ENCODE results near the gene DGAT2L6. TPM values are rescaled to one million over a fixed set of nuclear protein-coding genes. Genes with fewer than 3 reads are reported as not detected.
"Not testable (repeated sequence)": the region's sequence is repeated elsewhere in the genome, so short reads cannot be mapped to it uniquely, and the experiment has no call there.

DGAT2L6 gene
- total and polyA plus RNA-seq, 7 experiments from 2014 or later, result not detected

GRCh38 chrX:70226048-70226447 is 48.8 kb downstream of the DGAT2L6 start:
- ChIA-PET POLR2A (no interaction called here), CTCF (interaction anchor here (0.7 kb wide), 1 partner anchor 34 kb away, joined by 4 read pairs; no protein-coding TSS in a partner anchor)
- DNase-seq (no peak), ATAC-seq (no peak)
- intact Hi-C loops (cut with micrococcal nuclease), result no loop called here
- Mint-ChIP-seq H3K4me1 (no peaks in the 10 kb centered on the region), H3K9me3 (peaks cover 0 to 2% (median 0%) of the 10 kb centered on the region in 11 donors), H3K4me3 (no peak overlapping the region), H3K36me3 (no peaks in the 10 kb centered on the region), H3K27me3 (no peaks in the 10 kb centered on the region), H3K27ac (no peak overlapping the region)
- H3K27ac ChIP-seq (ENCODE audit: low read depth, low read length), result no peak overlapping the region
- no peaks in the 10 kb centered on the region for H3K4me1 ChIP-seq (ENCODE audit: control insufficient read depth in 2 of 2, insufficient read depth in 2 of 2, low read length in 2 of 2)
- H3K36me3 ChIP-seq (ENCODE audit: control insufficient read depth in 2 of 3, insufficient read depth in 3 of 3, low read length in 3 of 3), result no peaks in the 10 kb centered on the region
- no peaks in the 10 kb centered on the region for H3K27me3 ChIP-seq (ENCODE audit: control insufficient read depth in 2 of 2, insufficient read depth in 2 of 2, low read length in 2 of 2)
- H3K4me3 ChIP-seq (ENCODE audit: low read length), result no peak overlapping the region
- H3K9me3 ChIP-seq (ENCODE audit: control insufficient read depth in 2 of 3, low read length in 3 of 3), result no peaks in the 10 kb centered on the region

- H3K27ac ChIP-seq (ENCODE audit: low read depth, low read length), result no peak overlapping the region
- DNase-seq, result no peak
- H3K4me1 Mint-ChIP-seq, result no peaks in the 10 kb centered on the region
- H3K9me3 Mint-ChIP-seq, result peaks cover 0 to 2% (median 0%) of the 10 kb centered on the region in 11 donors
- H3K4me3 Mint-ChIP-seq, result no peak overlapping the region
- no peaks in the 10 kb centered on the region for H3K9me3 ChIP-seq (ENCODE audit: control insufficient read depth in 2 of 3, low read length in 3 of 3)
- no peaks in the 10 kb centered on the region for H3K27me3 ChIP-seq (ENCODE audit: control insufficient read depth in 2 of 2, insufficient read depth in 2 of 2, low read length in 2 of 2)
- intact Hi-C loops (cut with micrococcal nuclease), result no loop called here
- H3K4me3 ChIP-seq (ENCODE audit: low read length), result no peak overlapping the region
- H3K36me3 Mint-ChIP-seq, result no peaks in the 10 kb centered on the region
- no peak overlapping the region for H3K27ac Mint-ChIP-seq
- CTCF ChIA-PET, result no interaction called here
- H3K36me3 ChIP-seq (ENCODE audit: control insufficient read depth in 2 of 3, insufficient read depth in 3 of 3, low read length in 3 of 3), result no peaks in the 10 kb centered on the region
- H3K27me3 Mint-ChIP-seq, result no peaks in the 10 kb centered on the region
- H3K4me1 ChIP-seq (ENCODE audit: control insufficient read depth in 2 of 2, insufficient read depth in 2 of 2, low read length in 2 of 2), result no peaks in the 10 kb centered on the region
- POLR2A ChIA-PET, result no interaction called here
- no peak for ATAC-seq
These were observed 49.4 kb downstream of the DGAT2L6 start for GRCh38 chrX:70226687-70227086.

- Histone ChIP-seq H3K4me1 (ENCODE audit: control insufficient read depth in 2 of 2, insufficient read depth in 2 of 2, low read length in 2 of 2) (no peaks in the 10 kb centered on the region), H3K9me3 (ENCODE audit: control insufficient read depth in 2 of 3, low read length in 3 of 3) (no peaks in the 10 kb centered on the region), H3K27ac (ENCODE audit: low read depth, low read length) (no peak overlapping the region), H3K4me3 (ENCODE audit: low read length) (no peak overlapping the region), H3K36me3 (ENCODE audit: control insufficient read depth in 2 of 3, insufficient read depth in 3 of 3, low read length in 3 of 3) (no peaks in the 10 kb centered on the region), H3K27me3 (ENCODE audit: control insufficient read depth in 2 of 2, insufficient read depth in 2 of 2, low read length in 2 of 2) (no peaks in the 10 kb centered on the region)
- ChIA-PET POLR2A (no interaction called here), CTCF (no interaction called here)
- Mint-ChIP-seq H3K9me3 (peaks cover 0 to 2% (median 0%) of the 10 kb centered on the region in 11 donors), H3K27me3 (no peaks in the 10 kb centered on the region), H3K36me3 (no peaks in the 10 kb centered on the region), H3K4me3 (no peak overlapping the region), H3K4me1 (peaks cover 0 to 5% (median 0%) of the 10 kb centered on the region in 7 donors), H3K27ac (no peak overlapping the region)
- no peak for ATAC-seq
- intact Hi-C loops (cut with micrococcal nuclease), result no loop called here
- no peak for DNase-seq
These were observed 54.4 kb downstream of the DGAT2L6 start for GRCh38 chrX:70231666-70232065.

- POLR2A ChIA-PET, result no interaction called here
- H3K4me1 Mint-ChIP-seq, result peaks cover 0 to 5% (median 0%) of the 10 kb centered on the region in 7 donors
- DNase-seq, result no peak
- no peak within 1 kb of the TSS for H3K27ac Mint-ChIP-seq
- no peaks in the 10 kb centered on the region for H3K4me1 ChIP-seq (ENCODE audit: control insufficient read depth in 2 of 2, insufficient read depth in 2 of 2, low read length in 2 of 2)
- H3K9me3 ChIP-seq (ENCODE audit: control insufficient read depth in 2 of 3, low read length in 3 of 3), result no peaks in the 10 kb centered on the region
- H3K9me3 Mint-ChIP-seq, result no peaks in the 10 kb centered on the region
- CTCF ChIA-PET, result no interaction called here
- ATAC-seq, result no peak
- intact Hi-C loops (cut with micrococcal nuclease), result no loop called here
- H3K27me3 ChIP-seq (ENCODE audit: control insufficient read depth in 2 of 2, insufficient read depth in 2 of 2, low read length in 2 of 2), result no peaks in the 10 kb centered on the region
- no peaks in the 10 kb centered on the region for H3K27me3 Mint-ChIP-seq
- no peak within 1 kb of the TSS for H3K27ac ChIP-seq (ENCODE audit: low read depth, low read length)
- H3K4me3 ChIP-seq (ENCODE audit: low read length), result no peak within 1 kb of the TSS
- H3K4me3 Mint-ChIP-seq, result no peak within 1 kb of the TSS
- no peaks in the 10 kb centered on the region for H3K36me3 Mint-ChIP-seq
- no peaks in the 10 kb centered on the region for H3K36me3 ChIP-seq (ENCODE audit: control insufficient read depth in 2 of 3, insufficient read depth in 3 of 3, low read length in 3 of 3)
These were observed 57.1 kb downstream of the DGAT2L6 start, which contains the start of gene AWAT1 for GRCh38 chrX:70234355-70234754. AWAT1 (plus strand) TSS chrX:70234655; CDS start chrX:70234696, 41 bp downstream.

- POLR2A ChIA-PET, result no interaction called here
- CTCF ChIA-PET, result no interaction called here
These were observed 63.5 kb downstream of the DGAT2L6 start for GRCh38 chrX:70240751-70241150.

GRCh38 chrX:70241501-70241900 is 64.2 kb downstream of the DGAT2L6 start:
- Histone ChIP-seq H3K27ac (ENCODE audit: low read depth, low read length) (no peak overlapping the region), H3K4me1 (ENCODE audit: control insufficient read depth in 2 of 2, insufficient read depth in 2 of 2, low read length in 2 of 2) (no peaks in the 10 kb centered on the region), H3K9me3 (ENCODE audit: control insufficient read depth in 2 of 3, low read length in 3 of 3) (no peaks in the 10 kb centered on the region), H3K4me3 (ENCODE audit: low read length) (no peak overlapping the region), H3K27me3 (ENCODE audit: control insufficient read depth in 2 of 2, insufficient read depth in 2 of 2, low read length in 2 of 2) (no peaks in the 10 kb centered on the region), H3K36me3 (ENCODE audit: control insufficient read depth in 2 of 3, insufficient read depth in 3 of 3, low read length in 3 of 3) (no peaks in the 10 kb centered on the region)
- H3K27ac Mint-ChIP-seq, result no peak overlapping the region
- no peaks in the 10 kb centered on the region for H3K4me1 Mint-ChIP-seq
- ATAC-seq (no peak), DNase-seq (no peak)
- H3K36me3 Mint-ChIP-seq, result peaks cover 0 to 2% (median 0%) of the 10 kb centered on the region in 5 donors
- H3K4me3 Mint-ChIP-seq, result no peak overlapping the region
- ChIA-PET CTCF (no interaction called here), POLR2A (no interaction called here)
- intact Hi-C loops (cut with micrococcal nuclease), result no loop called here
- H3K9me3 Mint-ChIP-seq, result no peaks in the 10 kb centered on the region
- no peaks in the 10 kb centered on the region for H3K27me3 Mint-ChIP-seq

More at GRCh38 chrX:70240751-70241150, 63.5 kb downstream of the DGAT2L6 start:
- H3K27me3 ChIP-seq (ENCODE audit: control insufficient read depth in 2 of 2, insufficient read depth in 2 of 2, low read length in 2 of 2), result no peaks in the 10 kb centered on the region
- Mint-ChIP-seq H3K4me3 (no peak overlapping the region), H3K27me3 (no peaks in the 10 kb centered on the region), H3K27ac (no peak overlapping the region), H3K9me3 (no peaks in the 10 kb centered on the region), H3K4me1 (no peaks in the 10 kb centered on the region), H3K36me3 (peaks cover 0 to 2% (median 0%) of the 10 kb centered on the region in 5 donors)
- H3K9me3 ChIP-seq (ENCODE audit: control insufficient read depth in 2 of 3, low read length in 3 of 3), result no peaks in the 10 kb centered on the region
- no peak for ATAC-seq
- H3K4me3 ChIP-seq (ENCODE audit: low read length), result no peak overlapping the region
- no peaks in the 10 kb centered on the region for H3K36me3 ChIP-seq (ENCODE audit: control insufficient read depth in 2 of 3, insufficient read depth in 3 of 3, low read length in 3 of 3)
- H3K27ac ChIP-seq (ENCODE audit: low read depth, low read length), result no peak overlapping the region
- no peak for DNase-seq
- intact Hi-C loops (cut with micrococcal nuclease), result no loop called here
- no peaks in the 10 kb centered on the region for H3K4me1 ChIP-seq (ENCODE audit: control insufficient read depth in 2 of 2, insufficient read depth in 2 of 2, low read length in 2 of 2)

- H3K27ac ChIP-seq (ENCODE audit: low read depth, low read length); POLR2A ChIA-PET; ATAC-seq; H3K4me1 ChIP-seq (ENCODE audit: control insufficient read depth in 2 of 2, insufficient read depth in 2 of 2, low read length in 2 of 2); H3K27me3 ChIP-seq (ENCODE audit: control insufficient read depth in 2 of 2, insufficient read depth in 2 of 2, low read length in 2 of 2); CTCF ChIA-PET; H3K4me1 Mint-ChIP-seq; H3K9me3 Mint-ChIP-seq; H3K27ac Mint-ChIP-seq; H3K9me3 ChIP-seq (ENCODE audit: control insufficient read depth in 2 of 3, low read length in 3 of 3); H3K4me3 Mint-ChIP-seq; intact Hi-C loops (cut with micrococcal nuclease); H3K36me3 Mint-ChIP-seq; H3K27me3 Mint-ChIP-seq; H3K4me3 ChIP-seq (ENCODE audit: low read length); H3K36me3 ChIP-seq (ENCODE audit: control insufficient read depth in 2 of 3, insufficient read depth in 3 of 3, low read length in 3 of 3); DNase-seq: not testable (repeated sequence)
These were observed 66.3 kb downstream of the DGAT2L6 start for GRCh38 chrX:70243601-70244000.

Measured in naive thymus-derived CD4-positive, alpha-beta T cell (primary cell).